ENCODE data around the gene PRKG1. TPM values are rescaled to one million over a fixed set of nuclear protein-coding genes. Genes with fewer than 3 reads are reported as not detected.
"Not testable (repeated sequence)": the region's sequence is repeated elsewhere in the genome, so short reads cannot be mapped to it uniquely, and the experiment has no call there.

The PRKG1 gene
- total RNA-seq, 1 donor from 2014 or later: not detected

GRCh38 chr10:51169111-51169510, 94.8 kb downstream of the PRKG1 start:
- intact Hi-C loops (cut with micrococcal nuclease): no loop called here

- intact Hi-C loops (cut with micrococcal nuclease): no loop called here
Measured at GRCh38 chr10:51170518-51171245, 96.4 kb downstream of the PRKG1 start.

GRCh38 chr10:51171946-51172345, 97.7 kb downstream of the PRKG1 start:
- intact Hi-C loops (cut with micrococcal nuclease): no loop called here

GRCh38 chr10:51176976-51177695, 102.8 kb downstream of the PRKG1 start:
- intact Hi-C loops (cut with micrococcal nuclease): no loop called here

- intact Hi-C loops (cut with micrococcal nuclease): no loop called here
Measured at GRCh38 chr10:51178634-51179033, 104.3 kb downstream of the PRKG1 start.

GRCh38 chr10:51180141-51180540, 105.9 kb downstream of the PRKG1 start:
- intact Hi-C loops (cut with micrococcal nuclease): no loop called here

GRCh38 chr10:51183783-51184182, 109.5 kb downstream of the PRKG1 start:
- intact Hi-C loops (cut with micrococcal nuclease): no loop called here

- intact Hi-C loops (cut with micrococcal nuclease): no loop called here
Measured at GRCh38 chr10:51186361-51186760, 112.1 kb downstream of the PRKG1 start.

GRCh38 chr10:51188008-51188407, 113.7 kb downstream of the PRKG1 start:
- intact Hi-C loops (cut with micrococcal nuclease): no loop called here

GRCh38 chr10:51188866-51189265, 114.6 kb downstream of the PRKG1 start:
- intact Hi-C loops (cut with micrococcal nuclease): no loop called here

- intact Hi-C loops (cut with micrococcal nuclease): no loop called here
Measured at GRCh38 chr10:51196508-51197175, 122.4 kb downstream of the PRKG1 start.

GRCh38 chr10:51198170-51198569, 123.9 kb downstream of the PRKG1 start:
- intact Hi-C loops (cut with micrococcal nuclease): no loop called here

GRCh38 chr10:51201947-51202346, 127.7 kb downstream of the PRKG1 start:
- intact Hi-C loops (cut with micrococcal nuclease): no loop called here

- intact Hi-C loops (cut with micrococcal nuclease): no loop called here
Measured at GRCh38 chr10:51203359-51203758, 129.1 kb downstream of the PRKG1 start.

GRCh38 chr10:51204066-51204465, 129.8 kb downstream of the PRKG1 start:
- intact Hi-C loops (cut with micrococcal nuclease): no loop called here

- intact Hi-C loops (cut with micrococcal nuclease): no loop called here
Measured at GRCh38 chr10:51204701-51205100, 130.4 kb downstream of the PRKG1 start.

- intact Hi-C loops (cut with micrococcal nuclease): no loop called here
Measured at GRCh38 chr10:51206500-51206899, 132.2 kb downstream of the PRKG1 start.

GRCh38 chr10:51212937-51213336, 138.7 kb downstream of the PRKG1 start:
- intact Hi-C loops (cut with micrococcal nuclease): not testable (repeated sequence)

- intact Hi-C loops (cut with micrococcal nuclease): no loop called here
Measured at GRCh38 chr10:51214207-51215196, 140.2 kb downstream of the PRKG1 start.

GRCh38 chr10:51215951-51216834, 141.9 kb downstream of the PRKG1 start:
- intact Hi-C loops (cut with micrococcal nuclease): no loop called here

Measured in T-helper 1 cell treated with Interleukin-12 subunit alpha and Interleukin-12 subunit beta and Interleukin-4 antibody, amounts not matched to agents 30 ng/mL and 1 ng/mL, for 36 hours (primary cell).